ENCODE measurements around the gene USP17L21.
"Not testable (repeated sequence)": the region's sequence is repeated elsewhere in the genome, so short reads cannot be mapped to it uniquely, and the experiment has no call there.

- not testable (repeated sequence) for TF ChIP-seq CTCF, POLR2A (IDR thresholded peaks at IDR 0.05)
Observed at GRCh38 chr4:9214701-9215100, 48.0 kb upstream of the USP17L21 start.

Data from esophagus squamous epithelium (tissue), 4 donors.